DMS153 (cell line): Measurements from ENCODE around the gene ZNF274.
"Not testable (repeated sequence)": the region's sequence is repeated elsewhere in the genome, so short reads cannot be mapped to it uniquely, and the experiment has no call there.

Experiments
- DNase-seq: peaks from one replicate; lab custom pipeline; 2025; lab: John Stamatoyannopoulos, UW

The ZNF274 gene

GRCh38 chr19:58212336-58213074, 29.6 kb downstream of the ZNF274 start:
- DNase-seq: no peak

- DNase-seq: no peak
Measured at GRCh38 chr19:58213075-58213369, 30.2 kb downstream of the ZNF274 start.

GRCh38 chr19:58217069-58217481, 34.2 kb downstream of the ZNF274 start:
- DNase-seq: no peak

- no peak for DNase-seq
Measured at GRCh38 chr19:58217607-58218391, 34.9 kb downstream of the ZNF274 start.

- DNase-seq: no peak
Measured at GRCh38 chr19:58218899-58219298, 36.0 kb downstream of the ZNF274 start.

- no peak for DNase-seq
Measured at GRCh38 chr19:58227964-58228584, 45.2 kb downstream of the ZNF274 start.

GRCh38 chr19:58228585-58229254, 45.9 kb downstream of the ZNF274 start, which contains the start of gene ZNF544:
Gene ZNF544 (plus strand): TSS chr19:58228914. CDS start chr19:58244024, 15,110 bp downstream.
- peak; percentile 52 for DNase-seq

- no peak for DNase-seq
Measured at GRCh38 chr19:58229255-58229639, 46.4 kb downstream of the ZNF274 start.

GRCh38 chr19:58237324-58237723, 54.5 kb downstream of the ZNF274 start:
- no peak for DNase-seq

- DNase-seq: no peak
Measured at GRCh38 chr19:58243351-58243750, 60.5 kb downstream of the ZNF274 start.

- no peak for DNase-seq
Measured at GRCh38 chr19:58248886-58249285, 66.0 kb downstream of the ZNF274 start.

- DNase-seq: no peak
Measured at GRCh38 chr19:58252102-58252685, 69.3 kb downstream of the ZNF274 start.

- not testable (repeated sequence) for DNase-seq
Measured at GRCh38 chr19:58258259-58258658, 75.4 kb downstream of the ZNF274 start.

- DNase-seq: no peak
Measured at GRCh38 chr19:58261600-58261967, 78.7 kb downstream of the ZNF274 start.

GRCh38 chr19:58261968-58262921, 79.4 kb downstream of the ZNF274 start:
- no peak for DNase-seq

- no peak for DNase-seq
Measured at GRCh38 chr19:58262922-58263296, 80.0 kb downstream of the ZNF274 start.
